GM23338 (cell line): ENCODE measurements around the gene KCTD18. TPM values are rescaled to one million over a fixed set of nuclear protein-coding genes. Genes with fewer than 3 reads are reported as not detected.

Experiments used
- ATAC-seq: fragments of 200-7000 bp; cut with Tn5 transposase; 3 replicates; pipeline ENCODE4 v1.9.1; 2020
- DNase-seq: peaks from one replicate; pipeline ENCODE4 v3.0.0-alpha.2; 2015; ENCODE audit warnings: low spot score
- H2AFZ ChIP-seq: fragments of 200-600 bp; sonication (generic); 2 replicates; pipeline ENCODE4 v1.8.0; 2016; ENCODE audit warnings: antibody characterized with exemption, mild to moderate bottlenecking, moderate library complexity
- H3F3A ChIP-seq: fragments of 200-600 bp; sonication (generic); replicated peaks from 2 replicates; pipeline ENCODE4 v1.8.0; 2017; ENCODE audit warnings: antibody characterized with exemption, mixed run types, low read depth
- H3K27ac ChIP-seq: fragments of 200-600 bp; sonication (generic); 2 replicates; pipeline ENCODE4 v1.6.1; 2016; ENCODE audit warnings: low read depth
- H3K27me3 ChIP-seq: fragments of 200-600 bp; sonication (generic); 2 replicates; pipeline ENCODE4 v1.8.0; 2016; ENCODE audit warnings: mild to moderate bottlenecking, mixed run types, moderate library complexity; ENCODE audit not compliant: insufficient read depth
- H3K36me3 ChIP-seq: fragments of 200-600 bp; sonication (generic); 2 replicates; pipeline ENCODE4 v1.8.0; 2016; ENCODE audit warnings: mild to moderate bottlenecking; ENCODE audit not compliant: insufficient read depth
- H3K4me1 ChIP-seq: fragments of 200-600 bp; sonication (generic); 2 replicates; pipeline ENCODE4 v1.8.0; 2016; ENCODE audit warnings: mild to moderate bottlenecking, moderate library complexity; ENCODE audit not compliant: insufficient read depth
- H3K4me2 ChIP-seq: fragments of 200-600 bp; sonication (generic); 2 replicates; pipeline ENCODE4 v1.7.1; 2017; ENCODE audit warnings: mixed run types
- H3K4me3 ChIP-seq: fragments of 200-600 bp; sonication (generic); 2 replicates; pipeline ENCODE4 v1.6.1; 2016; ENCODE audit warnings: mixed run types
- H3K79me2 ChIP-seq: fragments of 200-600 bp; sonication (generic); replicated peaks from 2 replicates; pipeline ENCODE4 v1.8.0; 2017; ENCODE audit warnings: mild to moderate bottlenecking; ENCODE audit not compliant: insufficient read depth
- H3K9me2 ChIP-seq: fragments of 200-600 bp; sonication (generic); 2 replicates; pipeline ENCODE4 v1.8.0; 2017; ENCODE audit not compliant: insufficient read depth
- H4K20me1 ChIP-seq: fragments of 200-600 bp; sonication (generic); replicated peaks from 2 replicates; pipeline ENCODE4 v1.8.0; 2017; ENCODE audit warnings: mild to moderate bottlenecking; ENCODE audit not compliant: insufficient read depth
- H3K27ac Mint-ChIP-seq: 2 replicates; pipeline ENCODE4 v1.8.0; 2020; ENCODE audit warnings: inconsistent platforms, mild to moderate bottlenecking, moderate library complexity, mixed read lengths
- H3K27me3 Mint-ChIP-seq: 3 replicates; pipeline ENCODE4 v1.8.0; 2022; ENCODE audit warnings: low read depth, mild to moderate bottlenecking, moderate library complexity, mixed read lengths, inconsistent platforms; ENCODE audit not compliant: insufficient read depth, poor library complexity
- H3K36me3 Mint-ChIP-seq: 3 replicates; pipeline ENCODE4 v1.8.0; 2021; ENCODE audit warnings: low read depth, mild to moderate bottlenecking, inconsistent platforms, moderate library complexity, mixed read lengths
- H3K4me1 Mint-ChIP-seq: 3 replicates; pipeline ENCODE4 v1.8.0; 2020; ENCODE audit warnings: mild to moderate bottlenecking, inconsistent platforms, mixed read lengths
- H3K4me3 Mint-ChIP-seq: 3 replicates; pipeline ENCODE4 v1.8.0; 2021; ENCODE audit warnings: moderate library complexity, mild to moderate bottlenecking, inconsistent platforms, mixed read lengths
- H3K9me3 Mint-ChIP-seq: 3 replicates; pipeline ENCODE4 v1.8.0; 2020; ENCODE audit warnings: moderate library complexity, mild to moderate bottlenecking, inconsistent platforms, mixed read lengths
- CREB1 ChIP-seq: fragments of 250-450 bp; sonication (Bioruptor Pico); IDR thresholded peaks from 2 replicates; pipeline ENCODE4 v1.5.0; 2020; ENCODE audit warnings: low read depth, mild to moderate bottlenecking, moderate library complexity
- CTCF ChIP-seq, 2 experiments: fragments of 200-600 bp in 1 of 2; sonication (generic) in 1 of 2; conservative IDR thresholded peaks; 2 replicates each; pipeline versions ENCODE4 v1.5.1 to v1.6.1; 2016 to 2017; ENCODE audit warnings: antibody characterized with exemption in 2 of 2, low read depth in 2 of 2, mild to moderate bottlenecking in 2 of 2, moderate library complexity in 1 of 2
- ETS1 ChIP-seq: IDR thresholded peaks from 2 replicates; pipeline ENCODE4 v1.6.1; 2016; ENCODE audit warnings: antibody characterized with exemption
- EZH2 ChIP-seq: fragments of 200-600 bp; sonication (generic); IDR thresholded peaks from one replicate; pipeline ENCODE4 v1.8.0; 2017; ENCODE audit warnings: antibody characterized with exemption, mild to moderate bottlenecking, low read depth; ENCODE audit not compliant: unreplicated experiment
- EZH2phosphoT487 ChIP-seq: fragments of 200-600 bp; sonication (generic); IDR thresholded peaks from one replicate; pipeline ENCODE4 v1.8.1; 2018; ENCODE audit warnings: antibody characterized with exemption; ENCODE audit not compliant: unreplicated experiment
- JUNB ChIP-seq: IDR thresholded peaks from one replicate; pipeline ENCODE4 v1.6.1; 2016; ENCODE audit warnings: antibody characterized with exemption; ENCODE audit not compliant: unreplicated experiment
- NANOG ChIP-seq: IDR thresholded peaks from 2 replicates; pipeline ENCODE4 v1.6.1; 2016; ENCODE audit warnings: antibody characterized with exemption, borderline replicate concordance
- POLR2AphosphoS5 ChIP-seq: IDR thresholded peaks from 2 replicates; pipeline ENCODE4 v1.6.1; 2016; ENCODE audit warnings: antibody characterized with exemption, low read depth
- ZNF114 ChIP-seq: fragments of 250-450 bp; sonication (Bioruptor Pico); IDR thresholded peaks from 2 replicates; pipeline ENCODE4 v1.5.0; 2020; ENCODE audit warnings: mild to moderate bottlenecking, moderate library complexity
- ZNF331 ChIP-seq: fragments of 250-450 bp; sonication (Bioruptor Pico); IDR thresholded peaks from 2 replicates; pipeline ENCODE4 v1.5.0; 2020; ENCODE audit warnings: low read depth, mild to moderate bottlenecking, moderate library complexity
- polyA plus RNA-seq: library from polyadenylated mRNA; unstranded; fragments of >200 nt; fragmentation: Nextera tagmentation; extraction: Ambion mirVana; gene quantifications from 2 replicates; pipeline ENCODE4 v1.2.1, GENCODE V29; 2016
- total RNA-seq: library from RNA; depleted of rRNA; stranded (reverse); fragments of >200 nt; shearing (Covaris generic); gene quantifications from 2 replicates; pipeline ENCODE4 v1.2.3, GENCODE V29; 2014
- TF ChIP-seq, protein P1 (sequence below): IDR thresholded peaks from one replicate; pipeline ENCODE4 v1.6.1; 2018; ENCODE audit warnings: antibody characterized with exemption; ENCODE audit not compliant: unreplicated experiment

The KCTD18 gene
- total and polyA plus RNA-seq, 2 experiments from 2014 or later, result 3.3 to 4.7 TPM

GRCh38 chr2:200451511-200451910 lies 58.4 kb downstream of the KCTD18 start:
- no peaks in the 10 kb centered on the region; the same call in 1 of the 2 replicates for H3F3A ChIP-seq
- Mint-ChIP-seq H3K27me3 (peaks cover 7% of the 10 kb centered on the region), H3K4me3 (no peak overlapping the region), H3K27ac (no peak overlapping the region), H3K9me3 (no peaks in the 10 kb centered on the region), H3K4me1 (peaks cover 16% of the 10 kb centered on the region), H3K36me3 (peaks cover 50% of the 10 kb centered on the region)
- H3K4me3 ChIP-seq, result no peak overlapping the region
- no peak overlapping the region for H3K27ac ChIP-seq
- ATAC-seq (no peak), DNase-seq (no peak)
- H3K9me2 ChIP-seq, result no peaks in the 10 kb centered on the region
- no peaks in the 10 kb centered on the region; the same call in none of the 2 replicates for H3K79me2 ChIP-seq
- no peak overlapping the region for H3K4me2 ChIP-seq
- peaks cover 7% of the 10 kb centered on the region for H3K4me1 ChIP-seq
- peaks cover 6% of the 10 kb centered on the region; the same call in 1 of the 2 replicates for H4K20me1 ChIP-seq
- peaks cover 10% of the 10 kb centered on the region; the same call in 1 of the 2 replicates for H3K36me3 ChIP-seq
- H3K27me3 ChIP-seq, result no peaks in the 10 kb centered on the region
- TF ChIP-seq ETS1 (no peak), CREB1 (no peak), ZNF114 (CRISPR knock-in tag) (no peak), EZH2phosphoT487 (no peak), POLR2AphosphoS5 (no peak), CTCF (conservative IDR thresholded peaks at IDR 0.05; ENCODE audit: low read depth in 2 of 2) (no peak), EZH2 (no peak)
- H2AFZ ChIP-seq, result no peak overlapping the region

GRCh38 chr2:200450288-200450687 lies 59.6 kb downstream of the KCTD18 start:
- H3K27me3 ChIP-seq, result no peaks in the 10 kb centered on the region
- peaks cover 16% of the 10 kb centered on the region for H3K4me1 Mint-ChIP-seq
- H3K36me3 ChIP-seq, result peaks cover 10% of the 10 kb centered on the region; the same call in 1 of the 2 replicates
- H3K4me3 ChIP-seq, result no peak overlapping the region
- peaks cover 7% of the 10 kb centered on the region for H3K4me1 ChIP-seq
- no peak overlapping the region for H3K4me3 Mint-ChIP-seq
- peaks cover 6% of the 10 kb centered on the region; the same call in 1 of the 2 replicates for H4K20me1 ChIP-seq
- H3K79me2 ChIP-seq, result no peaks in the 10 kb centered on the region; the same call in none of the 2 replicates
- H3K36me3 Mint-ChIP-seq, result peaks cover 49% of the 10 kb centered on the region
- no peak overlapping the region for H3K27ac Mint-ChIP-seq
- H3K27me3 Mint-ChIP-seq, result peaks cover 7% of the 10 kb centered on the region
- no peaks in the 10 kb centered on the region for H3K9me2 ChIP-seq
- H3K27ac ChIP-seq, result 0 out of 2 replicates have a peak overlapping the region, but pooled peaks have one; percentile 32
- H3K9me3 Mint-ChIP-seq, result no peaks in the 10 kb centered on the region
- no peak overlapping the region for H3K4me2 ChIP-seq
- H3F3A ChIP-seq, result no peaks in the 10 kb centered on the region; the same call in 1 of the 2 replicates
- ATAC-seq (no peak), DNase-seq (no peak)
- no peak overlapping the region for H2AFZ ChIP-seq
- TF ChIP-seq, protein P1, sequence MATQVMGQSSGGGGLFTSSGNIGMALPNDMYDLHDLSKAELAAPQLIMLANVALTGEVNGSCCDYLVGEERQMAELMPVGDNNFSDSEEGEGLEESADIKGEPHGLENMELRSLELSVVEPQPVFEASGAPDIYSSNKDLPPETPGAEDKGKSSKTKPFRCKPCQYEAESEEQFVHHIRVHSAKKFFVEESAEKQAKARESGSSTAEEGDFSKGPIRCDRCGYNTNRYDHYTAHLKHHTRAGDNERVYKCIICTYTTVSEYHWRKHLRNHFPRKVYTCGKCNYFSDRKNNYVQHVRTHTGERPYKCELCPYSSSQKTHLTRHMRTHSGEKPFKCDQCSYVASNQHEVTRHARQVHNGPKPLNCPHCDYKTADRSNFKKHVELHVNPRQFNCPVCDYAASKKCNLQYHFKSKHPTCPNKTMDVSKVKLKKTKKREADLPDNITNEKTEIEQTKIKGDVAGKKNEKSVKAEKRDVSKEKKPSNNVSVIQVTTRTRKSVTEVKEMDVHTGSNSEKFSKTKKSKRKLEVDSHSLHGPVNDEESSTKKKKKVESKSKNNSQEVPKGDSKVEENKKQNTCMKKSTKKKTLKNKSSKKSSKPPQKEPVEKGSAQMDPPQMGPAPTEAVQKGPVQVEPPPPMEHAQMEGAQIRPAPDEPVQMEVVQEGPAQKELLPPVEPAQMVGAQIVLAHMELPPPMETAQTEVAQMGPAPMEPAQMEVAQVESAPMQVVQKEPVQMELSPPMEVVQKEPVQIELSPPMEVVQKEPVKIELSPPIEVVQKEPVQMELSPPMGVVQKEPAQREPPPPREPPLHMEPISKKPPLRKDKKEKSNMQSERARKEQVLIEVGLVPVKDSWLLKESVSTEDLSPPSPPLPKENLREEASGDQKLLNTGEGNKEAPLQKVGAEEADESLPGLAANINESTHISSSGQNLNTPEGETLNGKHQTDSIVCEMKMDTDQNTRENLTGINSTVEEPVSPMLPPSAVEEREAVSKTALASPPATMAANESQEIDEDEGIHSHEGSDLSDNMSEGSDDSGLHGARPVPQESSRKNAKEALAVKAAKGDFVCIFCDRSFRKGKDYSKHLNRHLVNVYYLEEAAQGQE, result no peak
- TF ChIP-seq CTCF (conservative IDR thresholded peaks at IDR 0.05; ENCODE audit: low read depth in 2 of 2) (no peak), CREB1 (no peak), ETS1 (no peak), JUNB (no peak), EZH2phosphoT487 (no peak), NANOG (no peak), ZNF331 (CRISPR knock-in tag) (no peak)
